ENCODE data around the gene EFS. TPM values are rescaled to one million over a fixed set of nuclear protein-coding genes. Genes with fewer than 3 reads are reported as not detected.

The EFS gene
- total and polyA plus RNA-seq, 2 of the 8 experiments (the other 6 are each of a cell fraction or from before 2014, with no cell fraction given), result 27.8 to 28.6 TPM

GRCh38 chr14:23377198-23377550 is 12.2 kb upstream of the EFS start:
- H2BK5ac ChIP-seq (ENCODE audit: low read depth, low read length), result no peak overlapping the region
- H2BK20ac ChIP-seq (ENCODE audit: low read length), result no peak overlapping the region
- DNase-seq (ENCODE audit: low read depth in 1 of 2, low spot score in 2 of 2), result no peak
- H2BK15ac ChIP-seq (ENCODE audit: low read length), result no peak overlapping the region
- H3K23me2 ChIP-seq (ENCODE audit: low read depth, low read length), result no peaks in the 10 kb centered on the region
- H4K20me1 ChIP-seq (replicated peaks in 1 of 2; ENCODE audit: control insufficient read depth in 1 of 2, insufficient read depth in 2 of 2, low read length in 2 of 2), result no peaks in the 10 kb centered on the region
- H3K4me3 ChIP-seq (ENCODE audit: extremely low read depth in 1 of 4, insufficient read depth in 2 of 4, low read depth in 3 of 4, low read length in 4 of 4), result no peak overlapping the region
- no peak overlapping the region for H3K9ac ChIP-seq (replicated peaks in 1 of 4; ENCODE audit: extremely low read depth in 1 of 4, low read depth in 3 of 4, low read length in 3 of 4)
- H3K79me2 ChIP-seq (ENCODE audit: control insufficient read depth in 1 of 2, insufficient read depth in 2 of 2, low read length in 2 of 2), result no peaks in the 10 kb centered on the region
- peaks cover 0 to 23% (median 11%) of the 10 kb centered on the region in 4 experiments; a peak in 6 of 7 replicates for H3K27me3 ChIP-seq (replicated peaks in 1 of 4; ENCODE audit: control insufficient read depth in 3 of 4, extremely low read depth in 1 of 4, insufficient read depth in 3 of 4, low read length in 3 of 4)
- H3K56ac ChIP-seq (replicated peaks; ENCODE audit: insufficient read length, low read depth, low read length), result no peak overlapping the region
- H3K79me1 ChIP-seq (ENCODE audit: low read depth, low read length), result no peaks in the 10 kb centered on the region
- CTCF ChIA-PET (ENCODE audit: partially characterized antibody), result interaction anchor here (1.1 to 15.0 kb wide), 17 partner anchors 11 to 276 kb away, joined by 3 to 333 read pairs (median 5); partner anchors contain the start of genes EFS and SLC22A17
- no peak overlapping the region for H2AFZ ChIP-seq (ENCODE audit: low read length)
- no peak overlapping the region for H3K27ac ChIP-seq (ENCODE audit: low read depth, low read length)
- H3K18ac ChIP-seq (ENCODE audit: extremely low read depth, low read length), result no peak overlapping the region
- peak overlapping the region in 1 of 2 experiments; percentile 5; a peak in 1 of 4 replicates for H3K4me2 ChIP-seq (ENCODE audit: insufficient read depth in 1 of 2, low read depth in 2 of 2, low read length in 2 of 2)
- FAIRE-seq, result no peak
- peaks cover 0 to 12% (median 4%) of the 10 kb centered on the region in 4 experiments; a peak in 3 of 7 replicates for H3K4me1 ChIP-seq (replicated peaks in 1 of 4; ENCODE audit: control insufficient read depth in 3 of 4, insufficient read depth in 4 of 4, low read length in 3 of 4)
- H3K14ac ChIP-seq (ENCODE audit: insufficient read length), result no peak overlapping the region
- no peaks in the 10 kb centered on the region for H3K9me3 ChIP-seq (ENCODE audit: insufficient read depth in 2 of 2, low read depth in 1 of 2, low read length in 1 of 2)
- H3K23ac ChIP-seq (ENCODE audit: insufficient read length), result no peak overlapping the region
- no peak overlapping the region for H2BK12ac ChIP-seq (ENCODE audit: low read depth, low read length)
- H4K8ac ChIP-seq (ENCODE audit: extremely low read depth, insufficient read depth, low read length), result no peak overlapping the region; the same call in 1 of the 2 replicates
- no peak overlapping the region for H2AK5ac ChIP-seq (ENCODE audit: low read depth, low read length)
- 72% methylated on average over 11 of the region's 11 CpGs; no CpG with 5 or more reads in 1 of the 2 experiments for WGBS, 2 experiments (ENCODE audit: extremely low coverage in 1 of 2, insufficient coverage in 1 of 2, insufficient read length in 1 of 2, insufficient replicate concordance in 2 of 2, low coverage in 1 of 2, low lambda C conversion rate in 2 of 2, missing lambda C conversion rate in 1 of 2)
- H3K36me3 ChIP-seq (ENCODE audit: control insufficient read depth in 2 of 4, insufficient read depth in 4 of 4, low read length in 3 of 4), result no peaks in the 10 kb centered on the region
- no peak overlapping the region for H4K91ac ChIP-seq (replicated peaks; ENCODE audit: insufficient read length, low read length)
- no peak overlapping the region for H2BK120ac ChIP-seq (replicated peaks; ENCODE audit: low read depth, low read length)
- POLR2A ChIA-PET (ENCODE audit: partially characterized antibody), result interaction anchor here (0.6 to 3.3 kb wide), 5 partner anchors 11 to 55 kb away, joined by 3 to 19 read pairs (median 10); partner anchors contain the start of gene PABPN1
- H3K4ac ChIP-seq (replicated peaks; ENCODE audit: insufficient read length, low read depth, low read length), result no peak overlapping the region
- no peak overlapping the region for H4K5ac ChIP-seq (ENCODE audit: insufficient read length, low read depth, low read length)
- TF ChIP-seq CTBP2 (IDR thresholded peaks at IDR 0.05; ENCODE audit: borderline replicate concordance, insufficient read depth, insufficient read length, low read length) (no peak), PHF8 (conservative IDR thresholded peaks at IDR 0.05; ENCODE audit: low read depth, low read length) (no peak), RNF2 (IDR thresholded peaks at IDR 0.05; ENCODE audit: borderline replicate concordance, low read depth, low read length, missing control alignments, poor library complexity, severe bottlenecking) (no peak), FOSL1 (IDR thresholded peaks at IDR 0.05; ENCODE audit: insufficient read depth, low read depth, low read length) (no peak), NANOG (IDR thresholded peaks at IDR 0.05; ENCODE audit: insufficient read depth, low read depth, low read length, poor library complexity, severe bottlenecking) (no peak)
